Fibroblast of skin of back (primary cell): ENCODE data around the gene STT3B.

Experiments used
- DNase-seq: peaks from one replicate; pipeline ENCODE4 v3.0.0-alpha.2; 2013

The STT3B gene

DNA sequence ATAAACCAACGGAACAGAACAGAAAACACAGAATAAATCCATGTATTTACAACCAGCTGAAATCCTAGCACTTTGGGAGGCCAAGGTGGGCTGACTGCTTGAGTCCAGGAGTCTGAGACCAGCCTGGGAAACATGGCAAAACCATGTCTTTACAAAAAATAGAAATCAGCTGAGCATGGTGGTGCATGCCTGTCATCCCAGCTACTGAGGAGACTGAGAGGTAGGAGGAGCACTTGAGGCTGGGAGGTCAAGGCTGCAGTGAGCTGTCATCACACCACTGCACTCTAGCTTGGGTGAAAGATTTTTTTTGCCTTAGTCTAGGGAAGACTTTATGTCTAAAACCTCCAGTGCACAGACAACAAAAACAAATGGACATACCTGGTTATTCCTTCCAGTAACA, 120.7 kb downstream of the STT3B start:
- no peak for DNase-seq

DNA sequence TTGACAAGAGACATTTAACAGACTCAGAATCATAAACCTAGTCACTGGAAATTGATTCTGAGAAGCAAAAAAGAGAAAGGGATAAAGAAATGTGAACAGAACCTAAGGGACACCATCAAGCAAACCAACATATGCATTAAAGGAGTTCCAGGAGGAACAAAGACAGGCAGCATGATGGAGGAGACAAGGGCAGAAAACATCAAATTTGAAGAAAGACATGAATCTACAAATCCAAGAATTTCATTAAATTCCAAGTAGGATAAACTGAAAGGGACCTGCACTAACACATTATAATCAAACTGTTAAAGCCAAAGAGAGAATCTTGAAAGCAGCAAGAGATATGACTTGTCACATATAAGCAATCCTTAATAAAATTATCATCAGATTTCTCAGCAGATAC, 122.3 kb downstream of the STT3B start:
- DNase-seq: no peak

DNA sequence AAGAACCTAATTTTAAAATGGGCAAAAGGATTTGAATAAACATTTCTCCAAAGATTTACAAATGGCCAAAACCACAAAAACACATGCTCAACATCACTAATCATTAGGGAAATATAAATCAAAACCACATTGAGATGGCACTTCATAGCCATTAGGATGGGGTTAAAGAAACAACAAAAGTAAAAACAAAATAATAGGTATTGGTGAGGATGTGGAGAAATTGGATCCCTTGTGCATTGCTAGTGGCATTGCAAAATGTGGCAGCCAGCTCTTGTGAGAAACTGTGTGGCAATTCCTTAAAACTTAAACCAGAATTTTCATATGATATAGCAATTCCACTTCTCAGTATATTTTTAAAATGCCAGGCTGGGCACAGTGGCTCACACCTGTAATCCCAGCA, 126.5 kb downstream of the STT3B start:
- no peak for DNase-seq

DNA sequence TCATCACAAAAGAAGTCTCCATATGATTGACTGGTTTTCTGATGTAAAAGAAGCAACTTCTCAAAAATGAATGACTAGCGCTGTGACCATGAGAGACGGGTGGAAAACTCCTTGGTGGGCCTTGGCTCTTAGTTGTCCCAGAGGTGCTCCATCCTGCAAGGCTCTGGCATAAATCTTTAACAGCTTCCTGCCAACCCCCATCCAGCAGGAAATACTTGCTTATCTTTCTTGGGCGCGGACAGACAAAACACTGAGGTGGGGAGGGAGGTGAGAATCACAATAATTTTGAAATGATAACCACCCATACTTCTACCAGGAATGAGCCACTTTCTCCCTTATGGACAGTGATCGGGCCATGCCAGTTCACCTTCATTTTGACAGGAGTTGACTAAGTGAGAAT, 128.6 kb downstream of the STT3B start:
- no peak for DNase-seq

DNA sequence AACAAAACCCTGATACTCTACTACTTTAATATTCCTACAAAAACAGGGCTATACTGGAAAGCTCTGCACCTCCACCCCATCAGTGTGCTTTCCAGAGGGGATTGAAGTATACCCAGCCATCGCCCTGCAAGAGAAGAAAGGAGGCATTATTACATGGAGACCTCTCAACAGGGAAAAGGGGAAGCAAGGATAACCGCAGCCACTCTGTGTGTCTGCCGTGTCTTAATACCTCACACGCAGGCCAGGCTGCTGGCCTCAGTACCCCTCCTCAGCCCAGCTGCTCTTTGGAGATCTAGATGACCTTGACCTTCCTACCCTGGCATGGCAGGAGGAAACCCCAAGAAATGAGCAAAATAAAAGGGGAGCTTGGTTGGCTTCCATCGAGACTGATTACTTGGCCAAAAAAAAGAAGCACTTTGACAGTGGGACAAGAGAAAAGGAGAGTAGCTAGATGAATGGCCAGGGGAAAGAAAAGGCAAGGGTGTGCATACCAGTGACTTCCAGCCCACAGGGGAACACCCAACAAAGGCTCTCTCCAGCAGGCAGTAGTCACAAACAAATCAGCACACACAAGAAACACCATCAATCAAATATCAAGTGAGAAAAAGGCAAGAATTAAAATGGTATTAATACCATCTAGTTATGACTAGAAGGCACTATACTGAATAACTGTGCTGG, 129.4 kb downstream of the STT3B start:
- DNase-seq: no peak

DNA sequence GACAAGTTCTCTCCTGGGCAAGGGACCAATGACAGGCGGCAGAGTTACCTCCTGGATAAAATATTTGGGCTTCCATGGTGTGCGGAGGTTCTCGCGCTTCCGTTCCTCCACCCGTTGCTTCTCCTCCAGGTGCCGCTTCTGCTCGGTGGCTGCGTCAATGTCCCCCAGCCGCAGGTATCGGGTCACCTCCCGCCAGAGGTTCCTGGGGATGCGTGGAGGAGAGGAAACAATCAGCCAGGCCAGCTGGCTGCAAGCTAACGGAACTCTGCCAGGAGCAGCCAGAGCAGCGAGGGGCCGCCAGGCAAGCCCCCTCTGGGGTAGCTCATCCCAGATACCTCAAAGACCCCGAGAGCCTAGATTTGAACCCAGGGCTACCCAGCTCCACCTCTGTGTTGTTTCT, 131.3 kb downstream of the STT3B start:
- no peak for DNase-seq

DNA sequence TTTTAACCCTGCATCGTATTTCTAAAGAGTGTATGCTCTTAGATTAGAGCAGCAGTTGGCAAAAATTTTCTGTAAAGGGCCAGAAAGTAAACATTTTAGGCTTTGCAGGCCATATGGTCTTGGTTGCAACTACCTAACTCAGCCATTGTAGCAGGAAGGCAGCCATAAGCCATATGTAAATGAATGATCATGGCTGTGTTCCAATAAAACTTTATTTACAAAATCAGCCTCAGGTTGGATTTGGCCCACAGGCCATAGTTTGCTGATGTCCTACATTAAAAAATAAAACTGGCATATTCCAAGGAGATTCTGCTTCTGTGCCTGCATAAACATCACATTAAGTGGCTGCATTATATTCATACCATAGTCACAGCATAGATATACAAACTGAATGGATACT, 134.9 kb downstream of the STT3B start:
- DNase-seq: no peak

DNA sequence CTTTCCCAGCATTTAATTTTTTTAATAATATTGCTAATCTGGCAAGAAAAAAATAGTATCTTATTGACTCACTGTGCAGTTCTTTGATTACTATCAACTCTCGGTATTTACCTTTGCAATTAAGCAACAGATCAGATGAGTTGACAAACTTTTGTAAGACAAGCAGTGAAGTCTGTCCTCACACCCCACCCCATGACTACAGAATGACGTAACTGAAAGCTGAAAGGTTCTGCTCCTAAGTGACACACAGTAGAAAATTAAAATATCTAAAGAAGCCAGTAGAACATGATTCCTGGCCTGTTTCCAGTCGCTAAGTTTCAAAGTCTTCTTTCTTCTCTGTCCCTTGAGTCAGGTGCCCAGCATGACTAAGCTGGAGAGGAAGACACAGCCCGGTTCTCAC, 135.5 kb downstream of the STT3B start:
- DNase-seq: no peak

DNA sequence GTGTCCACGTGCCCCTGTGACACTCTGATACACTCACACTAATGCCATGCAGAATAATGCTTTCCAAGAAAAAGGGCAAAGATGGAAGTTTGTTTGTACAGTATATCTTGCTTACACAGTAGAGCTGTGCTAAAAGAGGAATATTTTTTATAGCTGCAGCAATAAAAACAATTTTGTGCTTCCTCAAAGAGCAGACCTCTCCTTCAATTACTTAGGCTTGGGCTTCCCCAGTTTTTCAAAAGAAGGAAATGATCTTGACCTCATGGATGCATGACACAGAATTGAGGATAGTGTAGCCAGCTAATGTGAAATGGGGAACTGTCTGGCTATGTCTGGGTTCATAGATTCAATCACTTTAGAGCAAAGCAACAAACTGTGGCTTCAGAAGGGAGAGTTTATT, 137.4 kb downstream of the STT3B start:
- DNase-seq: no peak

DNA sequence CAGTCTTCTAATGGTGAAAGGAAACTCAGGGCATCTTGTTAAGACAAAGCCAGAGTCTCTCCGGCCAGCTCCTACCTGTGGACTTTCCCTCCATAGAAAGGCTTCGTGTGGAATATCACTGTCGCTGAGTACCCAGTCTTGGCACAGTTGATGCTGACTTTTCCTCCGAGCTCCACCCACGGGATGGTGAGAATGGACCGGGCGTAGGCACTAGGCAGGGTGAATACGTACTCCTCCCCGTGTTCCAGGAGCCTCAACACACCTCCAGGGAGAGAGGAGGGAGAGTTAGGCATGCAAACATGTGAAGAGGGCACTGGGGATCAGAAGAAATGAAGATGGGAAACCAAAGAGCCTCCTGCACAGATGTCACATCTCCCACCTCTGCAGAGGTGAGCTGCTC, 138.0 kb downstream of the STT3B start:
- no peak for DNase-seq

DNA sequence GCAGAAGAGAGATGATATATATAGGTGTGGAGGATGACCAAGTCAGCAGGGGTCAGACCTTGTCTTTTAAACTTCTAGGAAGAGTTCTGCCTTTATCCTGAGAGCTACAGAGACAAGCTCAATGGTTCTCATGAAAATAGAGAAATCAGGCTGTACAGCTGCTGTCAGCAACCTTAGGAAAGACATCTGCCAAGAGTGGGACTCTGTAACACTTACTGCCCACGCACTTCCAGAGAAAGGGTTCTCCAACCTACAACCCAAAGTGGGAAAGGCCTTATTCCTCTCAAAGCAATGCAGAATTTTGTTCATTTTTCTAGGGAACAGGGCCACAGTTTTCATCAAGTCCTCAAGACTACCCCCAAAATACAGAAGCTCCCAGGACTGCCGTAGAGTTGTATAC, 138.7 kb downstream of the STT3B start:
- DNase-seq: no peak

DNA sequence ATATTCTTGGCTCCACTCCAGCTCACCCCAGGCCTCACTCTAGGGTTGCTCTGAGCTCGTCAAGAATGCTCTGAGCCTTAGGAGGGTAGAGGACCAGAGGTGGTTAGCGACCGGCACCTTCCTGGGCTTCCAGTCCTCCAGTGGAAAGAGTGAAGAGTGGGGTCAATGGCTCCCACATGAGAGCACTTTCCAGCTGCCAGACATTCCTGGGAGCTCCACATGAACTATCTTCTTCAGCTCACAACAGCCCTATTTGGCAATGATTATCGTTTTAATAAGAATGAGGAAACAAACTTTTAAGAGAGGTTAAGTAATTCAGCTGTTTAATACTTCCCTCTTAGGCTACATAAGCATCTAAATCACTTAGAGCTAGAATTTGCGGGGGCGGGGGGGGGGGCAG, 139.3 kb downstream of the STT3B start:
- DNase-seq: no peak

DNA sequence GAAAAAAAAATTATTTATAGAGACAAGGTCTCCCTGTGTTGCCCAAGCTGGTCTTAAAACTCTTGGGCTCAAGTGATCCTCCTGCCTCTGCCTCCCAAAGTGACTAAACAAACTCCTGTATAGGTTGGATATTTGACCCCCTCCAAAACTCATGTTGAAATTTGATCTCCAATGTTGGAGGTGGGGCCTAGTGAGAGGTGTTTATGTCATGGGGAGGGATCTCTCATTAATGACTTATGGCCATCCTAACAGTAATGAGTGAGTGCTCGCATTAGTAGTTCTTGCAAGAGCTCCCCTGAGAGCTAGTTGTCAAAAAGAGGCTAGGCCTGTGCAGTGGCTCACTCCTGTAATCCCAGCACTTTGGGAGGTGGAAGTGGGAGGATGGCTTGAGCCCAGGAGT, 141.2 kb downstream of the STT3B start:
- DNase-seq: no peak

DNA sequence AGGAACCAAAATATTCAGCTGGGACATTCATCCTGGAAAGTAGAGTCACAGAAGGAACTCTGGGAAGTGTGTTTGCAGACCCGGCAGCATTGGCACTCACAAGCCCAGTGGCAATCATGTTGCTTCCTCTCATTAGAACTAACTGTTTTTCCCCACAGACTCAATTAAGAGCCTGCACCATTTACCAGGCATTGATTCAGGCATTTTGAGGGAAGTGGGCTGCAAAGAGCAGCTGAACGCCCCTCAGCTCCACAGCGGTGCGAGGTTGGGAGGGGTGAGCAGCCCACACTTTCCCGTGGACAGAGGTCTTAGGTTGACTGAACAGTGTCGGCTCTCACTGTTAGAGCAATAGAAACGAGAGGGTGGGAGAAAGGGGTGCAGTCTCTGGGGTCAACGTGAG, 143.8 kb downstream of the STT3B start:
- DNase-seq: no peak

DNA sequence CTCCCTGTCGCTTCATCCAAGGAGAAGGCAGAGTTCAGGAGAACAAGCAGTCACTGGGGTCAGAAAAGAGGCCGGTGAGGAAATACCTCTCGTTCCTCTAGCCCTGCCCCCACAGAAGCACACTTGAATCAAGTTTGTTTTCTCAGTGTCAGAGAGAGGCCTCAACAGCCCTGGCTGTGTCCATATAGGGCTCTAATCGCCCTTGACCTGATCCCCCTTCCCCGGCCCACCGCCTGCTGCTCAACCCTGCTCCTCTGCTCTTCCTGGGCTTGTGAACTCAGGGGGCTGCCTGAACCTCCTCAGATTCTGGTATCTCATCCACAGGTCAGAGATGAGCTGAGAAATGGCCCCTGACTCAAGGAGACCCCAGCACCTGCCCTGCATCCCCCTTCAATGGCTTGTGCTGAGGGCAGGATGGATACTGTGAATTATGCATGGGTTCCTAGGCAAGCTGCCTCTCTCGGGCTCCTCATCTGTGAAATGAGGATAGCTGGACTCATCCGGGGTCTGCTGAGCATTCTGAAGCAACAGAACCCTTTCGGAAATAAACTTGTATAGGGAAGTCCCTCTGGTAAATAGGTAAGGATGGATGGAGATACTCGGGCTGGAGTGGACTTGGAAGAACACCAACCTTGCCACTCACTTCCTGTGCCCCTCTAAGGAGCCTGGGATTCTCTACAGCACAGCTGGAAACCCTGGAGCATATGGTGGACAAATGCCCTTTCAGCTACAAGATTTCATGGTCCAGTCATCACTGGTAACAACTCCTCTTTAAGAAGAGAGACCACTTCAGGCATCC, 147.5 kb downstream of the STT3B start:
- no peak for DNase-seq
